AG04450 (cell line): ENCODE results near the gene TELO2. TPM values are rescaled to one million over a fixed set of nuclear protein-coding genes. Genes with fewer than 3 reads are reported as not detected.

Experiments used
- CTCF ChIA-PET: fragments of 300-600, 350-600 bp; formaldehyde crosslinking; extraction: SDS; loops from one replicate; lab custom pipeline; 2022; ENCODE audit warnings: antibody characterized with exemption, inconsistent platforms; lab: Charles Lee
- POLR2A ChIA-PET: fragments of 350-600 bp; formaldehyde crosslinking; extraction: SDS; loops from one replicate; lab custom pipeline; 2021; ENCODE audit warnings: antibody characterized with exemption, inconsistent platforms; lab: Yijun Ruan, JAX
- DNase-seq: peaks from one replicate; pipeline ENCODE4 v3.0.0-alpha.2; 2011; ENCODE audit warnings: low read depth, low spot score
- H3K27ac ChIP-seq: one replicate; pipeline ENCODE4 v1.5.1; 2012; ENCODE audit warnings: low read depth, low read length, control low read depth
- H3K27me3 ChIP-seq: one replicate; pipeline ENCODE4 v1.6.0; 2012; ENCODE audit warnings: low read length; ENCODE audit not compliant: control insufficient read depth, insufficient read depth
- H3K4me3 ChIP-seq: 2 replicates; pipeline ENCODE4 v1.5.1; 2011; ENCODE audit warnings: mild to moderate bottlenecking, low read depth, low read length, control low read depth
- H3K9me3 ChIP-seq: 2 replicates; pipeline ENCODE4 v1.5.1; 2012; ENCODE audit warnings: low read length; ENCODE audit not compliant: control insufficient read depth, insufficient read depth
- CTCF ChIP-seq: IDR thresholded peaks from 2 replicates; pipeline ENCODE4 v1.5.1; 2011; ENCODE audit warnings: low read depth, low read length, control low read depth, inconsistent platforms
- polyA plus RNA-seq: library from polyadenylated mRNA; depleted of rRNA; stranded (reverse); fragments of >200 nt; gene quantifications from 2 replicates; pipeline ENCODE4 v1.2.3, GENCODE V29; 2011

The TELO2 gene
- polyA plus RNA-seq, 1 experiment, result 6.2 TPM

- Histone ChIP-seq H3K9me3 (peaks cover 6% of the 10 kb centered on the region; the same call in 1 of the 2 replicates), H3K27me3 (no peaks in the 10 kb centered on the region), H3K27ac (no peak overlapping the region), H3K4me3 (no peak overlapping the region)
- TF ChIP-seq CTCF, result no peak
- CTCF ChIA-PET, result no interaction called here
- POLR2A ChIA-PET, result no interaction called here
- no peak for DNase-seq
Measured at GRCh38 chr16:1500465-1501150, 7.4 kb downstream of the TELO2 start.

GRCh38 chr16:1501630-1502029 is 8.5 kb downstream of the TELO2 start:
- Histone ChIP-seq H3K4me3 (no peak overlapping the region), H3K9me3 (peaks cover 6% of the 10 kb centered on the region; the same call in 1 of the 2 replicates), H3K27ac (no peak overlapping the region), H3K27me3 (no peaks in the 10 kb centered on the region)
- DNase-seq, result no peak
- POLR2A ChIA-PET, result no interaction called here
- CTCF ChIA-PET, result no interaction called here
- TF ChIP-seq CTCF, result no peak

- H3K4me3 ChIP-seq, result no peak overlapping the region
- DNase-seq, result no peak
- H3K9me3 ChIP-seq, result peaks cover 6% of the 10 kb centered on the region; the same call in 1 of the 2 replicates
- TF ChIP-seq CTCF, result no peak
- H3K27me3 ChIP-seq, result no peaks in the 10 kb centered on the region
- ChIA-PET POLR2A (no interaction called here), CTCF (no interaction called here)
- H3K27ac ChIP-seq, result no peak overlapping the region
Measured at GRCh38 chr16:1502092-1503004, 9.2 kb downstream of the TELO2 start.

- TF ChIP-seq CTCF, result no peak
- DNase-seq, result no peak
- ChIA-PET POLR2A (no interaction called here), CTCF (no interaction called here)
- no peak overlapping the region for H3K27ac ChIP-seq
- peaks cover 6% of the 10 kb centered on the region; the same call in 1 of the 2 replicates for H3K9me3 ChIP-seq
- no peaks in the 10 kb centered on the region for H3K27me3 ChIP-seq
- no peak overlapping the region for H3K4me3 ChIP-seq
Measured at GRCh38 chr16:1503110-1503955, 10.2 kb downstream of the TELO2 start.
